HepG2 (cell line): Measurements from ENCODE around the gene ADGRV1. TPM values are rescaled to one million over a fixed set of nuclear protein-coding genes. Genes with fewer than 3 reads are reported as not detected.

ENCODE experiments used
- ATAC-seq: fragments of 200-7000 bp; cut with Tn5 transposase; 3 replicates; pipeline ENCODE4 v1.9.1; 2020; ENCODE audit warnings: mild to moderate bottlenecking, moderate library complexity
- BruUV-seq: library from RNA; stranded (reverse); fragments of 400-500 nt; replicated peaks from 2 replicates; lab custom pipeline; 2021; lab: Mats Ljungman, UMichigan
- CTCF ChIA-PET: fragments of 300-600 bp; formaldehyde crosslinking; extraction: SDS; loops from one replicate; lab custom pipeline; 2021; ENCODE audit warnings: low total read pairs, inconsistent platforms, low intra/inter-chr PET ratio; lab: Yijun Ruan, JAX
- POLR2A ChIA-PET: fragments of 350-600 bp; sonication (Branson Sonifier 250); formaldehyde crosslinking; loops from one replicate; lab custom pipeline; 2020; ENCODE audit warnings: antibody characterized with exemption, inconsistent platforms; lab: Yijun Ruan, JAX
- DNase-seq: peaks from one replicate; pipeline ENCODE4 v3.0.0-alpha.2; 2015; ENCODE audit warnings: low spot score
- FAIRE-seq: peaks from 3 replicates; lab custom pipeline; 2011; peaks lifted over from hg19 to GRCh38; lab: Jason Lieb, UNC
- H2AFZ ChIP-seq: one replicate; pipeline ENCODE4 v1.6.1; 2011; ENCODE audit warnings: low read length, inconsistent platforms
- H3K27ac ChIP-seq: fragments of 300-600 bp; 3 replicates; pipeline ENCODE4 v1.8.0; 2011; ENCODE audit warnings: mixed run types, mild to moderate bottlenecking, mixed read lengths, low read length, inconsistent platforms; ENCODE audit not compliant: insufficient read depth; ENCODE audit errors: extremely low read length
- H3K27me3 ChIP-seq, 2 experiments: fragments of 200-600 bp in 1 of 2; 2 replicates in 1 of 2; 3 replicates in 1 of 2; pipeline versions ENCODE4 v1.6.0 to v1.8.0; 2011; ENCODE audit warnings: low read length in 2 of 2, mild to moderate bottlenecking in 2 of 2, moderate library complexity in 2 of 2, inconsistent platforms in 1 of 2; ENCODE audit not compliant: insufficient read depth in 2 of 2, control insufficient read depth in 1 of 2
- H3K36me3 ChIP-seq, 2 experiments: fragments of 200-600 bp in 1 of 2; replicated peaks in 1 of 2; 2 replicates in 1 of 2; 3 replicates in 1 of 2; pipeline versions ENCODE4 v1.5.1 to v1.8.0; 2011; ENCODE audit warnings: low read length in 2 of 2, inconsistent platforms in 1 of 2; ENCODE audit not compliant: insufficient read depth in 2 of 2, control insufficient read depth in 1 of 2
- H3K4me1 ChIP-seq: 2 replicates; pipeline ENCODE4 v1.5.1; 2012; ENCODE audit warnings: low read length, inconsistent platforms; ENCODE audit not compliant: insufficient read depth
- H3K4me2 ChIP-seq: 2 replicates; pipeline ENCODE4 v1.6.0; 2011; ENCODE audit warnings: low read depth, low read length, inconsistent platforms
- H3K4me3 ChIP-seq, 3 experiments: fragments of 200-600 bp in 1 of 3; sonication (generic), shearing (Covaris generic) in 1 of 3; replicated peaks in 1 of 3; 2 replicates each; pipeline ENCODE4 v1.5.1; 2011 to 2016; ENCODE audit warnings: low read length in 3 of 3, inconsistent platforms in 2 of 3, low read depth in 2 of 3, mild to moderate bottlenecking in 2 of 3, control low read depth in 1 of 3, mixed read lengths in 1 of 3; ENCODE audit not compliant: insufficient read depth in 1 of 3
- H3K79me2 ChIP-seq: one replicate; pipeline ENCODE4 v1.6.1; 2011; ENCODE audit warnings: low read length, inconsistent platforms; ENCODE audit not compliant: insufficient read depth
- H3K9ac ChIP-seq: 2 replicates; pipeline ENCODE4 v1.6.0; 2011; ENCODE audit warnings: mild to moderate bottlenecking, low read depth, low read length, inconsistent platforms; ENCODE audit not compliant: insufficient read depth
- H3K9me3 ChIP-seq: 2 replicates; pipeline ENCODE4 v1.5.1; 2012; ENCODE audit warnings: mild to moderate bottlenecking, low read length
- H4K20me1 ChIP-seq: 2 replicates; pipeline ENCODE4 v1.6.0; 2011; ENCODE audit warnings: inconsistent platforms, mild to moderate bottlenecking, low read length, moderate library complexity; ENCODE audit not compliant: insufficient read depth
- GMEB1 ChIP-seq: sonication (generic); formaldehyde crosslinking; IDR thresholded peaks from 2 replicates; pipeline ENCODE4 v1.5.1; 2020; ENCODE audit warnings: missing genetic modification reagents, mild to moderate bottlenecking, borderline replicate concordance
- KLF15 ChIP-seq: sonication (generic); formaldehyde crosslinking; IDR thresholded peaks from 2 replicates; pipeline ENCODE4 v1.8.1; 2023; ENCODE audit warnings: borderline replicate concordance, mild to moderate bottlenecking, inconsistent platforms, missing genetic modification reagents, mixed read lengths
- PHF21A ChIP-seq: sonication (generic); formaldehyde crosslinking; IDR thresholded peaks from 2 replicates; pipeline ENCODE4 v1.5.0; 2020; ENCODE audit warnings: mild to moderate bottlenecking, missing genetic modification reagents
- PHF8 ChIP-seq: sonication (generic); formaldehyde crosslinking; IDR thresholded peaks from 2 replicates; pipeline ENCODE4 v1.5.0; 2020; ENCODE audit warnings: missing genetic modification reagents
- POLR2A ChIP-seq, 2 experiments: IDR thresholded peaks; 2 replicates each; pipeline ENCODE4 v1.6.1; 2011; ENCODE audit warnings: low read depth in 2 of 2, low read length in 2 of 2, mild to moderate bottlenecking in 1 of 2, moderate library complexity in 1 of 2; ENCODE audit not compliant: insufficient read depth in 1 of 2
- RAD21 ChIP-seq: fragments of 450-650 bp; formaldehyde crosslinking; IDR thresholded peaks from 2 replicates; pipeline ENCODE4 v1.5.0; 2020; ENCODE audit warnings: mild to moderate bottlenecking
- RFXAP ChIP-seq: sonication (generic); formaldehyde crosslinking; IDR thresholded peaks from 2 replicates; pipeline ENCODE4 v1.4.0; 2020; ENCODE audit warnings: missing genetic modification reagents, borderline replicate concordance
- TBX2 ChIP-seq: sonication (generic); formaldehyde crosslinking; IDR thresholded peaks from 2 replicates; pipeline ENCODE4 v1.5.0; 2020; ENCODE audit warnings: missing genetic modification reagents, mild to moderate bottlenecking, borderline replicate concordance
- ZKSCAN1 ChIP-seq: fragments of 150-350 bp; IDR thresholded peaks from 2 replicates; pipeline ENCODE4 v1.6.1; 2014; ENCODE audit warnings: low read length
- ZMAT3 ChIP-seq: sonication (generic); formaldehyde crosslinking; conservative IDR thresholded peaks from 2 replicates; pipeline ENCODE4 v1.7.0; 2021; ENCODE audit warnings: missing genetic modification reagents
- ZNF367 ChIP-seq: sonication (generic); formaldehyde crosslinking; IDR thresholded peaks from 2 replicates; pipeline ENCODE4 v1.4.0; 2020; ENCODE audit warnings: missing genetic modification reagents, borderline replicate concordance
- ZNF382 ChIP-seq: sonication (generic); formaldehyde crosslinking; IDR thresholded peaks from 2 replicates; pipeline ENCODE4 v1.5.0; 2020; ENCODE audit warnings: missing genetic modification reagents, mild to moderate bottlenecking, borderline replicate concordance
- ZNF567 ChIP-seq: sonication (generic); formaldehyde crosslinking; IDR thresholded peaks from 2 replicates; pipeline ENCODE4 v1.8.1; 2023; ENCODE audit warnings: mild to moderate bottlenecking, missing genetic modification reagents, borderline replicate concordance
- ZNF569 ChIP-seq: sonication (generic); formaldehyde crosslinking; IDR thresholded peaks from 2 replicates; pipeline ENCODE4 v1.5.0; 2020; ENCODE audit warnings: mild to moderate bottlenecking, missing genetic modification reagents, moderate library complexity, borderline replicate concordance
- WGBS: methylation state at CpG from one replicate; pipeline ENCODE4 v1.1.6; 2017; ENCODE audit warnings: low lambda C conversion rate; 5-methylcytosine and 5-hydroxymethylcytosine counted together
- in situ Hi-C: cut with HindIII; loops from 2 replicates; pipeline ENCODE4 v1.10.0; 2017; ENCODE audit warnings: low pct_unique_long_range_greater_than_20kb; ENCODE audit not compliant: extremely low pct_ligation_motif_present
- intact Hi-C: fragments of 100-400 bp; cut with micrococcal nuclease; formaldehyde crosslinking; loops from one replicate; pipeline ENCODE4 v1.10.0; 2022; ENCODE audit not compliant: unreplicated experiment
- polyA plus RNA-seq, 8 experiments: library from polyadenylated mRNA; depleted of rRNA in 3 of 8; stranded (reverse) in 7 of 8; unstranded in 1 of 8; fragments of >200 nt; fragmentation: Illumina TruSeq in 4 of 8; extraction: Trizol in 4 of 8; gene quantifications; 2 replicates each; pipeline versions ENCODE4 v1.2.1 to v1.2.3, GENCODE V29; 2011 to 2016; ENCODE audit warnings: low read depth in 4 of 8, missing spikeins in 1 of 8, mixed read lengths in 1 of 8; ENCODE audit not compliant: insufficient read depth in 1 of 8
- total RNA-seq, 5 experiments: library from RNA; depleted of rRNA; stranded (reverse); fragments of >200 nt; fragmentation: Illumina TruSeq; extraction: Trizol; gene quantifications; 2 replicates each; pipeline ENCODE4 v1.2.3, GENCODE V29; 2016; ENCODE audit warnings: low read depth in 1 of 5

Gene ADGRV1
- total and polyA plus RNA-seq, 2 of the 13 experiments (the other 11 are each of a cell fraction or from before 2014, with no cell fraction given), result 1.7 to 3.9 TPM

- Histone ChIP-seq H2AFZ (no peak overlapping the region), H3K79me2 (no peaks in the 10 kb centered on the region), H3K27me3 (0 out of 5 replicates have a peak, but pooled peaks cover 0 to 2% of the 10 kb centered on the region in 2 experiments), H3K9ac (no peak overlapping the region), H3K36me3 (no peaks in the 10 kb centered on the region), H3K4me2 (no peak overlapping the region), H3K27ac (no peak overlapping the region), H3K4me3 (no peak overlapping the region), H3K9me3 (no peaks in the 10 kb centered on the region), H4K20me1 (no peaks in the 10 kb centered on the region), H3K4me1 (peaks cover 8% of the 10 kb centered on the region)
- in situ Hi-C loops, result no loop called here
- POLR2A ChIA-PET, result no interaction called here
- 27% methylated on average over 2 of the region's 2 CpGs for WGBS
- intact Hi-C loops, result no loop called here
- ATAC-seq (no peak), DNase-seq (no peak), FAIRE-seq (no peak)
- CTCF ChIA-PET, result no interaction called here
- BruUV-seq, result no TSS peak
- no peak for TF ChIP-seq ZKSCAN1
- no peak for TF ChIP-seq ZNF567 (CRISPR knock-in tag)
- no peak for TF ChIP-seq TBX2 (CRISPR knock-in tag)
- TF ChIP-seq RAD21 (CRISPR knock-in tag), result no peak
- TF ChIP-seq ZNF569 (CRISPR knock-in tag), result no peak
- TF ChIP-seq GMEB1 (CRISPR knock-in tag), result no peak
- no peak for TF ChIP-seq KLF15 (CRISPR knock-in tag)
- TF ChIP-seq PHF8, result no peak
- no peak for TF ChIP-seq RFXAP (CRISPR knock-in tag)
- no peak for TF ChIP-seq ZNF367
- no peak for TF ChIP-seq ZMAT3 (CRISPR knock-in tag)
- no peak for TF ChIP-seq POLR2A (IDR thresholded peaks at IDR 0.05; ENCODE audit: insufficient read depth in 1 of 2, low read depth in 2 of 2, low read length in 2 of 2)
- no peak for TF ChIP-seq ZNF382 (CRISPR knock-in tag)
- TF ChIP-seq PHF21A (CRISPR knock-in tag), result no peak
These were observed 8.8 kb upstream of the ADGRV1 start for GRCh38 chr5:90549729-90550275.
